ENCODE measurements around the gene UBR4. TPM values are rescaled to one million over a fixed set of nuclear protein-coding genes. Genes with fewer than 3 reads are reported as not detected.

UBR4 gene
- total and polyA plus RNA-seq, 2 of the 8 experiments (the other 6 are each of a cell fraction or from before 2014, with no cell fraction given) = 139 to 152 TPM

GRCh38 chr1:19204446-19205266 lies 5.4 kb downstream of the UBR4 start:
- Histone ChIP-seq H2BK20ac (ENCODE audit: low read length) (no peak overlapping the region), H3K36me3 (ENCODE audit: control insufficient read depth in 2 of 4, insufficient read depth in 4 of 4, low read length in 3 of 4) (peaks cover 0 to 14% (median 2%) of the 10 kb centered on the region in 4 experiments; a peak in 5 of 8 replicates), H3K18ac (ENCODE audit: extremely low read depth, low read length) (no peak overlapping the region), H3K4ac (replicated peaks; ENCODE audit: insufficient read length, low read depth, low read length) (no peak overlapping the region), H2BK15ac (ENCODE audit: low read length) (no peak overlapping the region), H3K27ac (ENCODE audit: low read depth, low read length) (no peak overlapping the region), H4K5ac (ENCODE audit: insufficient read length, low read depth, low read length) (no peak overlapping the region), H3K79me1 (ENCODE audit: low read depth, low read length) (no peaks in the 10 kb centered on the region; the same call in none of the 2 replicates), H3K79me2 (ENCODE audit: control insufficient read depth in 1 of 2, insufficient read depth in 2 of 2, low read length in 2 of 2) (peaks cover 59 to 99% of the 10 kb centered on the region in 2 experiments), H3K9ac (replicated peaks in 1 of 4; ENCODE audit: extremely low read depth in 1 of 4, low read depth in 3 of 4, low read length in 3 of 4) (no peak overlapping the region), H2BK5ac (ENCODE audit: low read depth, low read length) (no peak overlapping the region), H2BK120ac (replicated peaks; ENCODE audit: low read depth, low read length) (no peak overlapping the region), H4K91ac (replicated peaks; ENCODE audit: insufficient read length, low read length) (no peak overlapping the region), H2BK12ac (ENCODE audit: low read depth, low read length) (no peak overlapping the region), H3K4me2 (ENCODE audit: insufficient read depth in 1 of 2, low read depth in 2 of 2, low read length in 2 of 2) (no peak overlapping the region), H3K23me2 (ENCODE audit: low read depth, low read length) (peaks cover 3% of the 10 kb centered on the region; the same call in 1 of the 2 replicates), H3K56ac (replicated peaks; ENCODE audit: insufficient read length, low read depth, low read length) (no peak overlapping the region), H3K14ac (ENCODE audit: insufficient read length) (no peak overlapping the region), H2AK5ac (ENCODE audit: low read depth, low read length) (no peak overlapping the region), H3K27me3 (replicated peaks in 1 of 4; ENCODE audit: control insufficient read depth in 3 of 4, extremely low read depth in 1 of 4, insufficient read depth in 3 of 4, low read length in 3 of 4) (no peaks in the 10 kb centered on the region), H3K4me3 (ENCODE audit: extremely low read depth in 1 of 4, insufficient read depth in 2 of 4, low read depth in 3 of 4, low read length in 4 of 4) (no peak overlapping the region), H3K9me3 (ENCODE audit: insufficient read depth in 2 of 2, low read depth in 1 of 2, low read length in 1 of 2) (no peaks in the 10 kb centered on the region), H2AFZ (ENCODE audit: low read length) (no peak overlapping the region), H4K8ac (ENCODE audit: extremely low read depth, insufficient read depth, low read length) (no peak overlapping the region), H3K4me1 (replicated peaks in 1 of 4; ENCODE audit: control insufficient read depth in 3 of 4, insufficient read depth in 4 of 4, low read length in 3 of 4) (peaks cover 0 to 3% (median 0%) of the 10 kb centered on the region in 4 experiments; a peak in 2 of 7 replicates), H3K23ac (ENCODE audit: insufficient read length) (no peak overlapping the region), H4K20me1 (replicated peaks in 1 of 2; ENCODE audit: control insufficient read depth in 1 of 2, insufficient read depth in 2 of 2, low read length in 2 of 2) (peaks cover 20 to 21% of the 10 kb centered on the region in 2 experiments)
- DNase-seq (ENCODE audit: low read depth in 1 of 2, low spot score in 2 of 2) (no peak), FAIRE-seq (no peak)
- TF ChIP-seq ZNF274 (IDR thresholded peaks at IDR 0.05; ENCODE audit: borderline replicate concordance, extremely low read depth, low read length) (no peak), GABPA (IDR thresholded peaks at IDR 0.05; ENCODE audit: borderline replicate concordance, insufficient read depth, low read length) (no peak), BACH1 (IDR thresholded peaks at IDR 0.05; ENCODE audit: low read length) (no peak), POLR2A (IDR thresholded peaks at IDR 0.05; ENCODE audit: control extremely low read depth in 1 of 2, low read depth in 2 of 2, low read length in 2 of 2) (no peak)
- 94% methylated on average over 6 of the region's 6 CpGs; no CpG with 5 or more reads in 1 of the 2 experiments for WGBS, 2 experiments (ENCODE audit: extremely low coverage in 1 of 2, insufficient coverage in 1 of 2, insufficient read length in 1 of 2, insufficient replicate concordance in 2 of 2, low coverage in 1 of 2, low lambda C conversion rate in 2 of 2, missing lambda C conversion rate in 1 of 2)
- ChIA-PET CTCF (ENCODE audit: partially characterized antibody) (interaction anchor here (0.7 to 0.9 kb wide), 2 partner anchors 237 to 1991 kb away, joined by 3 read pairs; no protein-coding TSS in a partner anchor), POLR2A (ENCODE audit: partially characterized antibody) (interaction anchor here (1.0 kb wide), 1 partner anchor 11 kb away, joined by 3 read pairs; no protein-coding TSS in a partner anchor)
